Fibroblast of lung (primary cell): ENCODE data around the gene FOXD1.

Experiments used
- CTCF ChIP-seq, 2 donors: IDR thresholded peaks in 1 of 2; conservative IDR thresholded peaks in 1 of 2; 1 replicate in 1 of 2; 2 replicates in 1 of 2; pipeline ENCODE4 v1.5.1; 2011 to 2012; ENCODE audit warnings: low read length in 2 of 2, control low read depth in 1 of 2, inconsistent platforms in 1 of 2, low read depth in 1 of 2, mild to moderate bottlenecking in 1 of 2
- EZH2 ChIP-seq: IDR thresholded peaks from 2 replicates; pipeline ENCODE4 v1.5.1; 2012; ENCODE audit warnings: low read length, control low read depth, mild to moderate bottlenecking; ENCODE audit errors: missing control alignments

GRCh38 chr5:73471654-73472053 lies 23.1 kb upstream of the FOXD1 start:
- TF ChIP-seq CTCF (conservative IDR thresholded peaks at IDR 0.05 in 1 of 2, IDR thresholded peaks at IDR 0.05 in 1 of 2; ENCODE audit: low read depth in 1 of 2, low read length in 2 of 2) = no peak
- TF ChIP-seq EZH2 = no peak
